ENCODE measurements around the gene HECW1. TPM values are rescaled to one million over a fixed set of nuclear protein-coding genes. Genes with fewer than 3 reads are reported as not detected.
A peak's percentile ranks its signal among the peaks of the same experiment; 100 is the strongest.

HECW1 gene
- total and polyA plus RNA-seq, 4 experiments from 2014 or later = not detected

GRCh38 chr7:43385856-43386255 is 273.4 kb downstream of the HECW1 start:
- peaks cover 2 to 5% (median 4%) of the 10 kb centered on the region in 4 donors for H3K4me1 Mint-ChIP-seq
- intact Hi-C loops (cut with micrococcal nuclease) = no loop called here

GRCh38 chr7:43387932-43388331 is 275.5 kb downstream of the HECW1 start:
- POLR2A ChIA-PET (ENCODE audit: partially characterized antibody) = no interaction called here
- CTCF ChIA-PET (ENCODE audit: partially characterized antibody) = no interaction called here
- H3K9me3 Mint-ChIP-seq = peaks cover 0 to 6% (median 0%) of the 10 kb centered on the region in 8 donors

More at GRCh38 chr7:43385856-43386255, 273.4 kb downstream of the HECW1 start:
- H3K4me3 ChIP-seq (ENCODE audit: low read length in 2 of 2) = no peak overlapping the region
- Mint-ChIP-seq H3K36me3 (no peaks in the 10 kb centered on the region), H3K4me3 (no peak overlapping the region), H3K27ac (no peak overlapping the region), H3K9me3 (peaks cover 0 to 6% (median 0%) of the 10 kb centered on the region in 8 donors), H3K27me3 (peaks cover 4 to 20% of the 10 kb centered on the region in 2 donors)
- POLR2A ChIA-PET (ENCODE audit: partially characterized antibody) = no interaction called here
- H3K9me3 ChIP-seq (ENCODE audit: control insufficient read depth in 1 of 2, low read length in 2 of 2) = no peaks in the 10 kb centered on the region
- no peaks in the 10 kb centered on the region for H3K4me1 ChIP-seq (ENCODE audit: insufficient read depth, low read length)
- DNase-seq = no peak
- H3K27ac ChIP-seq (ENCODE audit: low read depth, low read length) = no peak overlapping the region
- no peaks in the 10 kb centered on the region for H3K27me3 ChIP-seq (ENCODE audit: insufficient read depth, low read length)
- no peaks in the 10 kb centered on the region for H3K36me3 ChIP-seq (ENCODE audit: insufficient read depth, low read length)
- CTCF ChIA-PET (ENCODE audit: partially characterized antibody) = no interaction called here

DNA sequence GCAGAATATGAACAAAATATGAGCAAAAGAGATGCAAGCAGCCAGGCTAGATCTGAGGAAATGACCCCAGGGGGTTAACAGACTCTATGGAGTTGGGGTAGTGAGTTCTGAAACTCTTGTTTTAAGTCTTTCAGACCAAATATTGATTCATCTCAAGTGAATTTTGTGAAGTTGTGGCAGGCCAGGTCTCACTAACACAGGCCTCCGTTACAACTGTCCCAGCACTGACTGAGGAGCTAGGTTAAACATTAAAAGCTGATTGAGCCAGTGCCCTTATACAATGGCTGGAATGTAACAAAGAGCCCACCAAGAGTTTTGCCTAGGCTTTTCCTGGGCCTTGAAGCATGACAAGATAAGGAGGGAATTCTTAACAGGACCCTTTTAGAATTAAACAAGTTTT is 278.1 kb downstream of the HECW1 start:
- no peaks in the 10 kb centered on the region for H3K9me3 ChIP-seq (ENCODE audit: control insufficient read depth in 1 of 2, low read length in 2 of 2)
- H3K4me3 Mint-ChIP-seq = no peak overlapping the region
- peaks cover 2 to 5% (median 4%) of the 10 kb centered on the region in 4 donors for H3K4me1 Mint-ChIP-seq
- no peak overlapping the region for H3K4me3 ChIP-seq (ENCODE audit: low read length in 2 of 2)
- no peaks in the 10 kb centered on the region for H3K4me1 ChIP-seq (ENCODE audit: insufficient read depth, low read length)
- peak overlapping the region in 1 of 7 donors; percentile 48 for H3K27ac Mint-ChIP-seq
- ChIA-PET CTCF (ENCODE audit: partially characterized antibody) (no interaction called here), POLR2A (ENCODE audit: partially characterized antibody) (no interaction called here)
- intact Hi-C loops (cut with micrococcal nuclease) = no loop called here
- H3K36me3 Mint-ChIP-seq = no peaks in the 10 kb centered on the region
- no peaks in the 10 kb centered on the region for H3K36me3 ChIP-seq (ENCODE audit: insufficient read depth, low read length)
- H3K27me3 ChIP-seq (ENCODE audit: insufficient read depth, low read length) = no peaks in the 10 kb centered on the region
- peaks cover 0 to 11% (median 0%) of the 10 kb centered on the region in 8 donors for H3K9me3 Mint-ChIP-seq
- DNase-seq = no peak
- H3K27me3 Mint-ChIP-seq = peaks cover 1 to 12% of the 10 kb centered on the region in 2 donors
- no peak overlapping the region for H3K27ac ChIP-seq (ENCODE audit: low read depth, low read length)

More at GRCh38 chr7:43387932-43388331, 275.5 kb downstream of the HECW1 start:
- Mint-ChIP-seq H3K36me3 (no peaks in the 10 kb centered on the region), H3K4me1 (peaks cover 2 to 5% (median 4%) of the 10 kb centered on the region in 4 donors), H3K27me3 (peaks cover 4 to 11% of the 10 kb centered on the region in 2 donors), H3K4me3 (no peak overlapping the region), H3K27ac (no peak overlapping the region)
- intact Hi-C loops (cut with micrococcal nuclease) = no loop called here
- no peak overlapping the region for H3K27ac ChIP-seq (ENCODE audit: low read depth, low read length)
- no peaks in the 10 kb centered on the region for H3K4me1 ChIP-seq (ENCODE audit: insufficient read depth, low read length)
- DNase-seq = no peak
- no peaks in the 10 kb centered on the region for H3K9me3 ChIP-seq (ENCODE audit: control insufficient read depth in 1 of 2, low read length in 2 of 2)
- H3K36me3 ChIP-seq (ENCODE audit: insufficient read depth, low read length) = no peaks in the 10 kb centered on the region
- no peak overlapping the region for H3K4me3 ChIP-seq (ENCODE audit: low read length in 2 of 2)
- H3K27me3 ChIP-seq (ENCODE audit: insufficient read depth, low read length) = no peaks in the 10 kb centered on the region

- ChIA-PET CTCF (ENCODE audit: partially characterized antibody) (no interaction called here), POLR2A (ENCODE audit: partially characterized antibody) (no interaction called here)
- Histone ChIP-seq H3K4me3 (ENCODE audit: low read length in 2 of 2) (no peak overlapping the region), H3K36me3 (ENCODE audit: insufficient read depth, low read length) (no peaks in the 10 kb centered on the region), H3K27me3 (ENCODE audit: insufficient read depth, low read length) (no peaks in the 10 kb centered on the region), H3K27ac (ENCODE audit: low read depth, low read length) (no peak overlapping the region), H3K9me3 (ENCODE audit: control insufficient read depth in 1 of 2, low read length in 2 of 2) (no peaks in the 10 kb centered on the region), H3K4me1 (ENCODE audit: insufficient read depth, low read length) (no peaks in the 10 kb centered on the region)
- no peak overlapping the region for H3K27ac Mint-ChIP-seq
- H3K9me3 Mint-ChIP-seq = peaks cover 0 to 6% (median 0%) of the 10 kb centered on the region in 8 donors
- H3K27me3 Mint-ChIP-seq = peaks cover 4 to 13% of the 10 kb centered on the region in 2 donors
- intact Hi-C loops (cut with micrococcal nuclease) = no loop called here
- no peaks in the 10 kb centered on the region for H3K36me3 Mint-ChIP-seq
- no peak overlapping the region for H3K4me3 Mint-ChIP-seq
- no peak for DNase-seq
- no peaks in the 10 kb centered on the region for H3K4me1 Mint-ChIP-seq
These were observed 279.1 kb downstream of the HECW1 start for GRCh38 chr7:43391518-43391917.

DNA sequence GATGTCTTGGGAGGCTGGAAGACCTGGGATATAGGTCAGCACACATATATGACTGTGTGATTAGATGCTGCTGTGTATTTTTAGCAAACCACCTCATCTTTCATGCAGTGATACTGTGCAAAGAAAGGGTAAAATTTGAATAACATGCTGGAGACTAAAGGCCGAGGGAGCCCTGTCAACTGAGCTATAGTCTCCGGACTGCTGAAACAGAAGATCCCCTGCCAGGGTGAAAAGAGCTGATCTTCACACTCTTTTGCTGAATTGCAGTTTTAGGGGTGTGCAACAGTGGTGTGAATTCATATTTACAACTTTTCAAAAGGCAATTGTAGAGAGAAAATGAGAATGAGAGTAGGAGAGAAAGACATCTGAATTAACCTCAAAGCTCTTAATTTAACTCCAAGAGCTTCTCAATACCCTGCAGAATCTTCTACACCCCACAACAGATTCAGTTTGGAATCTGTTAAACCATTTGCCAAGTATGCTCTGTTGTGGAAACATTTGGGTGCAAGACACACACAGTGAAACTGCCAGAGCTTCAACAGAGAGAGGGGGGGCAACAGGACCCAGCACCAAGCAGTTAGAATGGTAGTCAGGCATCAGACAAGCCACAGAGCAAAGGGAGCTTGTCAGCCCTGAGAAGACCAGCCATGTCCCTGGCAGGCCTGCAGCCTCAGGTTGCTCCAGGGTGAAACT is 280.3 kb downstream of the HECW1 start:
- ChIA-PET POLR2A (ENCODE audit: partially characterized antibody) (no interaction called here), CTCF (ENCODE audit: partially characterized antibody) (no interaction called here)
- Histone ChIP-seq H3K9me3 (ENCODE audit: control insufficient read depth in 1 of 2, low read length in 2 of 2) (no peaks in the 10 kb centered on the region), H3K27ac (ENCODE audit: low read depth, low read length) (no peak overlapping the region), H3K4me1 (ENCODE audit: insufficient read depth, low read length) (no peaks in the 10 kb centered on the region), H3K4me3 (ENCODE audit: low read length in 2 of 2) (no peak overlapping the region), H3K36me3 (ENCODE audit: insufficient read depth, low read length) (no peaks in the 10 kb centered on the region), H3K27me3 (ENCODE audit: insufficient read depth, low read length) (no peaks in the 10 kb centered on the region)
- DNase-seq = no peak
- Mint-ChIP-seq H3K4me3 (no peak overlapping the region), H3K9me3 (peaks cover 0 to 6% (median 0%) of the 10 kb centered on the region in 8 donors), H3K27me3 (peaks cover 13 to 19% of the 10 kb centered on the region in 2 donors), H3K27ac (no peak overlapping the region), H3K4me1 (no peaks in the 10 kb centered on the region), H3K36me3 (no peaks in the 10 kb centered on the region)
- intact Hi-C loops (cut with micrococcal nuclease) = no loop called here

- CTCF ChIA-PET (ENCODE audit: partially characterized antibody) = no interaction called here
- no peak for DNase-seq
These were observed 282.1 kb downstream of the HECW1 start for GRCh38 chr7:43394441-43395130.

GRCh38 chr7:43395351-43395750 is 282.9 kb downstream of the HECW1 start:
- Histone ChIP-seq H3K27ac (ENCODE audit: low read depth, low read length) (no peak overlapping the region), H3K36me3 (ENCODE audit: insufficient read depth, low read length) (no peaks in the 10 kb centered on the region), H3K27me3 (ENCODE audit: insufficient read depth, low read length) (no peaks in the 10 kb centered on the region), H3K4me3 (ENCODE audit: low read length in 2 of 2) (no peak overlapping the region), H3K4me1 (ENCODE audit: insufficient read depth, low read length) (no peaks in the 10 kb centered on the region), H3K9me3 (ENCODE audit: control insufficient read depth in 1 of 2, low read length in 2 of 2) (no peaks in the 10 kb centered on the region)
- ChIA-PET POLR2A (ENCODE audit: partially characterized antibody) (no interaction called here), CTCF (ENCODE audit: partially characterized antibody) (no interaction called here)
- Mint-ChIP-seq H3K27ac (no peak overlapping the region), H3K9me3 (peaks cover 0 to 6% (median 0%) of the 10 kb centered on the region in 8 donors), H3K27me3 (peaks cover 20 to 25% of the 10 kb centered on the region in 2 donors), H3K4me3 (no peak overlapping the region), H3K4me1 (no peaks in the 10 kb centered on the region), H3K36me3 (no peaks in the 10 kb centered on the region)
- intact Hi-C loops (cut with micrococcal nuclease) = no loop called here
- DNase-seq = no peak

More at GRCh38 chr7:43394441-43395130, 282.1 kb downstream of the HECW1 start:
- Mint-ChIP-seq H3K9me3 (peaks cover 0 to 6% (median 0%) of the 10 kb centered on the region in 8 donors), H3K36me3 (no peaks in the 10 kb centered on the region), H3K4me3 (no peak overlapping the region), H3K27me3 (peaks cover 20 to 25% of the 10 kb centered on the region in 2 donors), H3K4me1 (no peaks in the 10 kb centered on the region), H3K27ac (no peak overlapping the region)
- Histone ChIP-seq H3K4me3 (ENCODE audit: low read length in 2 of 2) (no peak overlapping the region), H3K27ac (ENCODE audit: low read depth, low read length) (no peak overlapping the region), H3K36me3 (ENCODE audit: insufficient read depth, low read length) (no peaks in the 10 kb centered on the region), H3K27me3 (ENCODE audit: insufficient read depth, low read length) (no peaks in the 10 kb centered on the region), H3K9me3 (ENCODE audit: control insufficient read depth in 1 of 2, low read length in 2 of 2) (no peaks in the 10 kb centered on the region), H3K4me1 (ENCODE audit: insufficient read depth, low read length) (no peaks in the 10 kb centered on the region)
- intact Hi-C loops (cut with micrococcal nuclease) = no loop called here
- POLR2A ChIA-PET (ENCODE audit: partially characterized antibody) = no interaction called here

Measured in CD4-positive, alpha-beta memory T cell (primary cell).